GM18907 (cell line): Measurements from ENCODE around the gene GUCD1.

Experiments
- ATAC-seq: cut with Tn5 transposase; IDR thresholded peaks from one replicate; pipeline ENCODE4 v1.9.1; 2021; ENCODE audit warnings: mild to moderate bottlenecking, moderate library complexity; ENCODE audit not compliant: unreplicated experiment

GUCD1 gene

DNA sequence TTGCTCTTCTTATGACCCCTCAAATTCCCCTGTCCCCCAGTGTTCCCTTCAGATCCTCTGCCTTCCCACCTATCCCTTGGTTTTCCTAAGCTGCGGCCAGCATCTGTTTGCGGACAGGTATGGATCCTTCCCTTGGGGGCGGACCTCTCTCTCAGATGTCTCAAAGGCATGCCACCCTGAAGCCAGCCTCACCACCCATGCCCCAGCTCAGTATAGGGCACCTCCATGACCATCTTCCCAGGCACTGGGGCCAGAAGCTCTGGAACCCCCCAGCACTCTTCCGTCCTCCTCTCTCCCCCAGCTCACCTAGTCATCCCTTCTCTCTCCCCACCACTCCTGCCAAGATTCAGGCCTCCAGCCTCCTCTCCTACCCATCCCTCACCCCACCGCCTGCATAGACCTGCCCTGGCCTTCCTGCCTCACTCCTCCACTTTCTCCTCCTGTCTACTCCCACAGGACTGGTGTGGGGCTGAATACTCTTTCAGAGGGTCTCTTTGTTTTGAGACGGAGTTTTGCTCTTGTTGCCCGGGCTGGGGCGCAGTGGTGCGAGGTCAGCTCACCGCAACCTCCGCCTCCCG is 35.7 kb upstream of the GUCD1 start:
- ATAC-seq, result no peak

- ATAC-seq, result no peak
Measured at GRCh38 chr22:24589518-24590030, 34.6 kb upstream of the GUCD1 start.

DNA sequence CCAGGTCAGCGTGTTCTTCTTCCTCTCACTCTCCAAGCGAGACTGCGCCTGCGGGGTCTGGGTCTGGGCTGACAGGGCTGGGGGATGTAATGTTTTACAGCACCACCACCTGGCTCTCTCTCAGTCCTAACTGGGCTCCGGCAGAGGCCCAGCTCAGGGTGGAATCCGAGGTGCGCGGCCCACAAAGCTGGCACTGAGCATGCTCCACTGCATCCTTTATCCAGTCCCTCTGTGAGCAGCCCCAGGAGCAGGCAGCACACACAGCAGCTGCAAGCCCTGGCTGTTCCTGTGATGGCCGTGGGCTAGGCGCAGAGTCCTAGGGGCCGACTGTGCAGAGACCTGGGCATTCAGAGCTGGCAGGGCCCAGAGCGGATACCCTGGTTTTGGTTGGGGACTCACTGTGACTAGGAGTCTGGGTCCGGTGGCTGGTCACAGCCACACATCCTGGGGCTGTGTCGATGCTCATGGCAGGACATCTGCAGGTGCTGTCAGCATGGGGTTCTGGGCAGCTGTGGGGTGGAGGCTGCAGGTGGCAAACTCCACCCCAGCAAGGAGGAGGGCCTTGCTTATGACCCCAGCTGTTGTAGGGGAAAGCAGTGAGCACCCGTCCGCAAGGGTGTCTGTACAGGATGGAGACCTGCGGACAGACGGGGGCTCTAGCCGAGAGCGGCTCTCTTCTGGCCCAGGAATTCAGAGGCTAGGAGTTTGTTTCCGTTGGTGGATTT is 34.0 kb upstream of the GUCD1 start:
- ATAC-seq, result no peak

GRCh38 chr22:24588381-24588756 is 33.4 kb upstream of the GUCD1 start:
- no peak for ATAC-seq

GRCh38 chr22:24587948-24588347 is 33.0 kb upstream of the GUCD1 start:
- ATAC-seq, result no peak

DNA sequence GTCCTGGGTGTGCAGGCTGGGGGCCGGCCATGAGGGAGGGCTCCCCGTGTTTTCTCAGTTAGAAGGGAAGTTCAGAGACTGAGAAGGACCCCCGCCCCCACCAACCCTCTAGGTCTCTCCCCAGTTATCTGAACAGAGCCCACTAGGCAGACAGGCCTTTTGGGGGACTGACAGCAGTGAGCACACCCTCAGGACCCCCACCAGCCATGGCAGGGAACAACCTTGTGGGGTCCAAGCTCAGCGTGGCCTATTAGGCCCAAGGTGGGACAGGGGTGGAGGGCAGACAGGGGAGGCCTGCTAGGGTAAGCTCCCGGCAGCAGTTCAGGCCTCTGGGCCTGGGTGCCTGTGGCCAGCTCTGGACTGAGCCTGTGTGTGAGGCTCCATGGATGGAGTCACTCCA is 32.3 kb upstream of the GUCD1 start:
- ATAC-seq, result no peak

DNA sequence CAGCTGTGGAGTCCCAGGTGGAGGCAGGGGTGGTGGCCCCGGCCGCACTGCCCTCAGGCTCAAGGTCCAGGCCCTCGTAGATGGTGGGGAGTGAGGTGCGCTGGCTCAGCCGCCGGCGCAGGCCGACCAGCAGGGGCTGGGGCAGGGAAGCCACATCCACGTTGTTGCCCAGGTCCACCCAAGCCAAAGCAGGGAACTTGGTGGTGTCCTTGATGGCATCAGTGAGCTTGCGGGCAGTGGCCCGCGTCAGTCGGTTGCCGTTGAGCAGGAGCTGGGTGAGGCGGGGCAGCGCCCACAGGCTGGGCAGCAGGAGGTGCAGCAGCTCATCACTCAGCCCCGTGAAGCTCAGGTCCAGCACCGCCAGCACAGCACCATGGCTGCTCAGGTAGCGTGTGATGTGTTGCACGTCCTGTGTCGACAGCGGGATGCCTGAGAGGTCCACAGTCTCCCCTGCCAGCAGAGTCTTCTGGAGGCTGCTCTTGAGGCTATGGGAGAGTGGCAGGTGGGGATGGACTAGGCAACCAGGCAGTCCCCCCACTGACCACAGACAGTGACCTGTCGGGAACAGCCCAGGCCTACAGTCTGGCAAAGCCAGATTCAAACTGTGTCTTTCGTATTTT is 31.1 kb upstream of the GUCD1 start:
- no peak for ATAC-seq

DNA sequence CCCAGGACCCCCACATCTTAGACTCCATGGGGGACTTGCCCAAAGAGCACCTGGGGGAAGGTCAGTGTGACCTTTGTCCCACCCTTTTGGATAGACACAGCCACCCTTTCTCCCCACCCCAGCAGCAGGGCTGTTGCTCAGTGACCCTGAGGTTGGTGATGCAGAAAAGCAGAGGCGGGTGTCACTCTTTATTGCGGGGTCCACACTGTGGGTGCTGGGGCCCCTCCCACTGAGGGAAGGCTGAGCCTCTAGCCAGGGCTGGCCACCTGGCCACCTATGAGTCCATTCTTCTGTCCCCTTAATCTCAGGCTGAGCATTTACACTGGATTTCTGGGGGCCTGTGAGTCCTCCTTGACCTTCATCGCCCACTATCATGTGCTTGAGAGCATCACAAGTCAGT is 30.5 kb upstream of the GUCD1 start:
- ATAC-seq, result no peak

DNA sequence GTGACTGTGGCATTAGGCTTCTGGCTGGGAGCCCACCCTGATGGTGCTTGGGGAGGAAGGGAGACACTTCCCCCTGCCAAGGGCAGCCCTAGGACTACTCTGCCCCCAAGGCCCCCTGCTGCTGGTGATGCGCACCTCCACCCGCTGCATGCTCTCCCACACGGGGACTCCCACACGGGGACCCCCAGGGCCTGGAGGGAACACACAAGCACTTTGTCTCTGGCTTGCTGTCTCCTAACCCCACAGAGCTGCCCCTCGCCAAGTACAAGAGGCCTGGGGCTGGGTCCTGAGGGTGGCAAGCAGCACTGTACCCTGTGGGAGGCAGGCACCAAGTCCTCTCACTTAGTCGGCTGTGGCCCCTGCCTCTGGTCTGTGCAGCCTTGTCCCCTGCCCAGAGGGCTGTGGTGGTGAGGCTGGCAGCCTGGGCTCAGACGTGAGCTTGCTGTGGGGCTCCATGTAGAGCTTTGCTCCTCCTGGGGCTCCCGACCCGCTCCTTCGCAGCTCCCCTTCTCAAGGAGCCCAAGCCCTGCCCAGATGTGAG is 30.0 kb upstream of the GUCD1 start:
- no peak for ATAC-seq

GRCh38 chr22:24584166-24584790 is 29.3 kb upstream of the GUCD1 start:
- no peak for ATAC-seq

DNA sequence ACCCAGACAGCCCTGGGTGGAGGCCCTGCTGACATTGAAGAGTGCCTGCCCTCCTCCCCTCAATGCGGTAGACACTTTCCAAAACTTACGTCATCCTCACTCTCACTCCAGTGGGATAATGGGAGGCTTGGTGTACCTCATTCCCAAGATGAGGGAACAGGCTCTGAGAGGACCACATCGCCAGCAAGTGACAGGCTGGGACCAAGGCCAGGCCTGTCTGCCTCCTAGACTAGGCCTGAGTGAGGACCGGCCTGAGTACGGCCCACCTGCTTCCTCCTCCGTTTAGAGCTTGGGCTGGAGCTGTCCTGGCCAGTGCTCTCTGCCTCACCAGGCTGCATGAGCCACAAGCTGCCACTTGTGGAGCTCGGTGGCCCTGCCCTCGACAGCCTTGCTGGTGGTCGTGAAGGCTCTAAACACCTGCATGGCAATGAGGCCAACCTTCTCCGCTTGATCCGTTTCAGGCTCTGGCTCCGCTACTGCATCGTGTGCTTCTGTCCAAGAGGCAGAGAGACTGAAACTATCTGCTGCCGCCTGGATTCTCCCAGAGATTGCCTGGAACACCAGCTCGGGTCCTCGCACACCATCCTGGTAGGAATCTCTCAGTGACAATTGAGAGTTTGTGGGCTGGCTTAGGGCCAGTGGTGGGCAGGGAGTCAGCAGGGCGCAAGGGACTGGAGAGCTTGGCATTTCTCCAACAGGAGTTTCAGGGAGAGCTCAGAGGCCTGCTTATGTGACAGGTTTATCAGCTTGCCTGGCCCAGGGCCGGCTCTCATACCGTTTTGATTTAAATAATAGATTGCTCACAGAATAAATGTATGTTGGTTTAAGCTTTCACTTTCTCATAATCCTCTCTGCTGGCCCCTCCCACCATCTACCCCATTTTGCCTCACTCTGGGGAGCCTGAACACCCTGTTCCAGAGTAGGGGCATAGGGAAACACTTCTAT is 28.6 kb upstream of the GUCD1 start:
- no peak for ATAC-seq

DNA sequence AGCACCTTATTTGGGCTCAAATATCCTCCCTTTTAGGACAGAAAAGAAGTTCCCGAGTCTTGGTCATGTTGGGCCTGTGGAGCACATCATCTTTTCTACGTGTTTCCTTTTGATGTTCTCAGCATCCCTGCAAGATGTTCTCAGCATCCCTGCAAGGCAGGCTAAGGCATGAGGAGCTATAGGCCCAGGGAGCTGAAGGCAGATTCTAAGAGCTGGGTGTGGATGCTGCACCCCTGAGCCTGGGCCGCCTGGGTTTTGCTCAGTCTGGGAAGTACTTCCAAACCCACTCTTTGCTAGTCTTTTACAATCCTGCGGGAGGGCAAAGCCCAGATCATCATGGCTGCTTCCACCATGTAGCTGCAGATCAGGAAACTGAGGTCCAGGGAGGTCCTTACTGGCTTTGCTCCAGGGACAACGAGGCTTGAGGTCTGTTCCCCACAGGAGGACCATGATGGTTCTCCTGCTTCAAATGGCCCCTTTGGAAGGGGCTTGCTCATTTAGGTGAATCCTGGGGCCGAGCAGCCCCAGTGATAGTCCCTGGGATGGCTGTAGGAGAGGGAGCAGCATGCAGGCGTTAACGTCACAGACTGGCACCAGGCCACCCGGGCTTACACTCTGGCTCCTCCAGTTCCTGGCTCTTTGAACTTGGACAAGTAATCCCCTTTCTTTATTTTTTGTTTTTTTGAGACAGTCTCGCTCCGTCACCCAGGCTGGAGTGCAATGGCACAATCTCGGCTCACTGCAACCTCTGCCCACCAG is 27.3 kb upstream of the GUCD1 start:
- ATAC-seq, result no peak

DNA sequence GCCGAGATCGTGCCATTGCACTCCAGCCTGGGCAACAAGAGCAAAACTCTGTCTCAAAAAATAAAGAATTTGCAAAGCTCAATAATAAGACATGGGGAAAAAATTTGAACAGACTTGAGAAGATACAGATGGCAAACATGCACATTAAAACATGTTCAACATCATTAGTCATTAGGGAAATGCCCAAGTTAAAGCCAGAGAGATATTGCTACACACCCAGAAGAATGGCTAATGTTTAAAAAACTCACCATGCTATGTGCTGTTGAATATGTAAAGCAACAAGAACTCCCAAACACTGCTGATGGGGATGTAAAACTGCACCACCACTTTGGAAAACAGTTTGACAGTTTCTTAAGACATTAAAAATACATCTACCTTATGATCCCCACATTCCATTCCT is 25.3 kb upstream of the GUCD1 start:
- ATAC-seq, result no peak

GRCh38 chr22:24579258-24579601 is 24.3 kb upstream of the GUCD1 start:
- no peak for ATAC-seq

DNA sequence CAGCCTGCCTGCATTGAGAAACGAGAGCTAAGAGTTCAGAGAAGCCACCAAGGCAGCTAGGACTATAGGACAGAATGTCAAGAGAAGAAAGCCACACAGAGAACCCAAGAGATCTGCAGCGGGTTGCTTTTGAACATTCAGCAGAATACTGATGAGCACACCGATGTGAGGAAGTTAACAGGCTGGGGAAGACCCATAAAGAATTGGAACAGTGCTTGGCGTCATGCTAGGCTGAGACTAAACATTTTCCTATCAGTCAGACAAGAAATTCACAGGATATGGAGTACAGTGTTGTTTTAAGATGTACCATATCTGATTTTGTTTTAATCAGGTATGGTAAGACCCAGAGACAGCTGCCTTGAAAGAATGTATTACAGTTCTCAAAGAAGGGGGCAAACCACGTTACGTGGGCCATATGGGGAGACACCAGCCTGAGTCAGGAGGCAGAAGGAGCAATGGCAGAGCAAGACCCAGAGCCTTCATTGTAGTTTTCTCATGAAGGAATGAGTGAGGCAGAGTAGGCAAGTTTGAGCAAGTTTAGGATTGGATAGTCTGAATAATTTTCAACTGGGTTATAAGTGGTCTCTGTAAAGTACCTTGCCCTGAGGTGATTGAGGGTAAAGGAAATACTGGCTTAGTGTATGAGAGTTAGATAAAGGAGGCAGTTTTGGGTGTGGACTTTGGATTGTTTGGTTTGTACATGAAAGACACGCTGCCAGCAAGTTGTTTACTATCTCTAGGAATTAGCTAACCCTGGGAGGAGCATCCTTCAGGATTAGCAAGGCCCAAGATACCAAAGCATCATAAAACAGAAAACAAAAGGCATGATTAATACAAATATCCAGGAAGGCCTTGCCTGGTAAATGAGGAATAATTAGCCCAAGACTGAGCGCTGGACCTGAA is 23.7 kb upstream of the GUCD1 start:
- no peak for ATAC-seq

- no peak for ATAC-seq
Measured at GRCh38 chr22:24576778-24577177, 21.8 kb upstream of the GUCD1 start.

DNA sequence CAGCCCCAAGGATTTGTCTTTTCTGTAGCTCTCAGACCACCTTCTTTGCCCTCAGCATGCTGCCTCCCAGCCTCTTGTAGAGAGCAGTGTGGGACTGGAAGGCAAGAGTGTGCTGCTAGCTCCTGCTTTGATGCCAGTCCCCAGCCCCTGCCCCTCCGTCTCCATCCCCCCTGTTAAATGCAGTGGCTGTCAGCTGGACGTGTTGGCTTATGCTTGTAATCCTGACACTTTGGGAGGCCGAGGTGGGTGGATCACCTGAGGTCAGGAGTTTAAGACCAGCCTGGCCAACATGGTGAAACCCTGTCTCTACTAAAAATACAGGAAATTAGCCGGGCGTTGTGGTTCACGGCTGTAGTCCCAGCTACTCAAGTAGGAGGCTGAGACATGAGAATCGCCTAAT is 16.3 kb upstream of the GUCD1 start:
- ATAC-seq, result no peak

DNA sequence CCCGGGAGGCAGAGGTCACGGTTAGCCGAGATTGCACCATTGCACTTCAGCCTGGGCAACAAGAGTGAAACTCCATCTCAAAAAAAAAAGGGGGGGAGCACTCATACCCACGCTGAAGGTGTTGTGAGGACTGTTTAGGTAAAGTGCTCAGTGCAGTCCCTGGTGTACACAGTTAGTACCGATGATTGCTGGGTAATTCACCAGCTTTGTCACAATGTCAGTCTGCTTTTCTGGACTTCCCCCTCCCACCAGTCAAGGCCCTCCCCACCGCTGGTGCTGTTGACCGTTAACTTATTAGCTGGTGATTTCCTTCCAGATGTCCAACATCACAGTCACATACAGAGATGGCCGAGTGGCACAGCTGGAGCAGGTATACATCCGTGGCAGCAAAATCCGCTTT is 12.7 kb upstream of the GUCD1 start:
- ATAC-seq, result no peak
